Left cardiac atrium (tissue), 4 donors: ENCODE measurements around the gene KIAA1958. TPM values are rescaled to one million over a fixed set of nuclear protein-coding genes. Genes with fewer than 3 reads are reported as not detected.
"Not testable (repeated sequence)": the region's sequence is repeated elsewhere in the genome, so short reads cannot be mapped to it uniquely, and the experiment has no call there.

Source experiments
- ATAC-seq, 2 donors: fragments of 200-7000 bp; cut with Tn5 transposase; one replicate each; pipeline ENCODE4 v1.9.1; 2020; ENCODE audit warnings: mild to moderate bottlenecking in 2 of 2, moderate library complexity in 2 of 2
- DNase-seq: peaks from one replicate; pipeline ENCODE4 v3.0.0-alpha.2; 2020
- intact Hi-C, 2 donors: fragments of 100-400 bp; cut with DNase I; formaldehyde crosslinking; loops; one replicate each; pipeline versions ENCODE4 v1.14.1 to v1.15.1; 2022 to 2023
- total RNA-seq, 2 donors: library from RNA; stranded (reverse); fragmentation: NEBNext Ultra II Directional; extraction: Animal tissue kit (Norgen Biotek cat#: 25700); gene quantifications; one replicate each; pipeline ENCODE4 v1.2.1, GENCODE V29; 2021
- donor health status: DM: no; HTN: yes; CAD: no.
- donor health status: DM: no; HTN: yes; CAD: no; lungs with severe emphysema.
- donor health status: DM: yes; HTN: yes; CAD: no.
- donor health status: Dilated cardiomyopathy.

The KIAA1958 gene
- total RNA-seq, 2 donors from 2014 or later: 3.3 to 3.6 TPM

DNA sequence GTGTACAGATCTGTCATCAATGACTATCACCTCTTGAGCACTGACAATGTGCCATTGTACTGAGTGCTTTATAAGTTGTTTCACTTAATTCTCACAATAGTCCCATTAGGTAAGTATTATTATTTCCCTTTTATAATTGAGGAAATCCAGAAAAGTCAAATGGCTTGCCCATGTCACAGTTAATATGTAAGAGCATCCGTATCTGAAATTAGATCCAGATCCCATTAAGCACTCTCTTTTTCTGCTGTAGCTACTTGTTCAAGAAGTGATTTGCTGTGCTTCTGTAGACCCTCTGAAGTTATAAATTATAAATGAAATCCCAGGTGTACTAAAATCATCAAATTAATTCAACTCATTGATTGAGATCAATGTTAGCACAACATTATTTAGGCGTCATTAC is 136.6 kb downstream of the KIAA1958 start:
- intact Hi-C loops: no loop called here
- ATAC-seq: no peak

DNA sequence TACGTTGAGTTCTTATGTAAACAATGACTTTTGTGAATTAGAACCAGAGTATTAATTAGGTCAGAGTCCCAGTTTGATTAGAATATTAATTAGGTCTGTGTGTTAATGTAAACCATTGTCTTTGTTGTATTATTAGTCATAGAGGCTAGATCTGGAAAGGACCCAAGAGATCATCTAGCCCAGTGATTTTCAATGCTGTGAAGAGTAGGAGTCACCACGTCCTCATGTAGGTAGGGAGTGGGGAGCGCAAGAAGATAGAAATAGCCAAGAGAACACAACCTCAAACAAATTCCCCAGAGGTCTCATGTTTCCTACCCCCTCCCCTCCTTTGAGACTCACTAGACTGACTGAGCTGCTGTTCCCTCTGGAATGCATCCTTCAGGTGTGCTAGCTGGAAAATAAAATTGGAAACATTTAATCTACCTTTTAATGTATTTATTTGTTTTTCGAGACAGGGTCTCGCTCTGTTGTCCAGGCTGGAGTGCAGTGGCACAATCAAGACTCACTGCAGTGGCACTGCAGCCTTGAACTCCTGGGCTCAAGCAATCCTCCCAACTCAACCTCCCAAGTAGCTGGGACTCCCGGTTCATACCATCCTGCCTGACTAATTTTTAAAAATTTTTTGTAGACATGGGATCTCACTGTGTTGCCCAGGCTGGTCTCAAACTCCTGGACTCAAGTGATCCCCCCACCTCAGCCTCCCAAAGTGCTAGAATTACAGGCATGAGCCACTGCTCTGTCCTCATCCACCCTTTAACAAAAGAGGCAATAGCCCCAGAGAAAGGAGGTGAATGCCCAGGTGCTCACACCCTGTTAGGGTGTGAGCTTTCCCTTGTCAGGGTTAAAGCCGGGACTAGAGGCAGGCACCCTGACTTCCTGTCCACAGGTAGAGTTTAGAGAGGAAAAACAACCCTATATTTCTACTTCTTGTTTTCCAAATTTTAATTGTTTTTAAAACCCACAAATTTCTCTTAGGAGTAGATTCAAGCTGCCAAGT is 138.4 kb downstream of the KIAA1958 start:
- ATAC-seq: no peak
- intact Hi-C loops: no loop called here
- no peak for DNase-seq

More for the DNA sequence above, 136.6 kb downstream of the KIAA1958 start:
- no peak for DNase-seq

DNA sequence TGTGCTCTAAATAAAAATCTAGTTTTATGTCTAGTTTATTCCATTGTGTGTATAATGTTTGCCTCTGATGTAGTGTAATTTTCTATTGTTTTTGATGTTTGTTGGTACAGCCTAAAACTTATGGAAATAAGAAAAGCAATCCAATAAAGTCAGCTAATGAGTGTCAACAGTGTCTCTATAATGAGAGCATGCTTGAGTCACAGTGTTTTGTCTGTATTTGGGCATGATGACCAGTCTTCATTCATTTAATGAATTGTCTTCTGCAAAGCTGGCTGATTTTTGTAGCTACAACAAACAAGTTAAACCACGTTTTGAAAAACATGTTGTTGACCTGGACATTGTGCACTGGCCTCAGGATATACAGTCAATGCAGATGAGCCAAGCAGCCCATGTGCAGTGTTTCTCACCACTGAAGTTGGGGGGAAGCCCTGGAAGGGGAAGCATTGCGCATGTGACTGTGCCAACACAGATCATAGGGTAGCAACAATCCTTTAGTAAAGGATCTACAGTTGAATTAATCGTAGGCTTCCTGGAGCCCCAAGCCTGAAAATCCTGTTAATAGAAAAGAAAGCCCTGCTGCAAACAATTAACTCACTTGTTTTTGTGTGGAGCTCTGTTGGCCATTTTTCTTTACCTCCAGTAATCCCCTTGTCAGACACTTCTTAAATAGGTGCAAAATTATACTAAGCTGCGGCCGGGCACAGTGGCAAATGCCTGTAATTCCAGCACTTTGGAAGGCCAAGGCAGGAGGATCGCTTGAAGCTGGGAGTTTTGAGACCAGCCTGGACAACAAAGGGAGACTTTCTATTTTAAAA is 143.3 kb downstream of the KIAA1958 start:
- DNase-seq (no peak), ATAC-seq (no peak)
- intact Hi-C loops: no loop called here

DNA sequence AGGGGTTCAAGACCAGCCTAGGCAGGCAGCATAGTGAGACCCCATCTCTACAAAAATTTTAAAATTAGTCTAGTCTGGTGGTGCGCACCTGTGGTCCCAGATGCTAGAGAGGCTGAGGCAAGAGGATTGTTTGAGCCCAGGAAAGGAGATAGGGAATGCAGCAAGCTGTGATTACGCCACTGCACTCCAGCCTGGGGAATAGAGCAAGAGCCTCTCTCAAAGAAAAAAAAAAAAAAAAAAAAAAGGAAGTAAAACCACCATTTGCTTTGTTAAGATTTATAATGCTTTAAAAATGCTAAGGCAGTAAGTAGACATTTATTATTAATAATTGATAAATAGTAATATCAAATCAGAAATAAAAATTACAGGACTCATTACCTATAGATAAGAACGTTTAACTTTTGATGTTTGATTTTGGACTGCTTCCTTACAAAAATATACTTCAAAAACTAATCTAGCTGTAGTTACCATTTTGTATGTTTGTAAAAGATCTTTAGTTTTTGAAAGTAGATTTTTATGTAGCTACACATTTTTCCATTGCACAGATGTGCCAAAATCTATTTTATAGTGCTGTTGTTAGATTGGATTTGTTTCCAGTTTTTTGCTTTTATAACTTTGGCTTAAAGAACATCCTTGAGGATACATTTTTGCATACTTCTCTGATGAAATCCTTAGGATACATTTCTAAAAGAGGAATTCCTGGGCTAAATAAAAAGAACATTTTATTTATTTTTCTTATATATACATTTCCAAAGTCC is 144.9 kb downstream of the KIAA1958 start:
- no peak for DNase-seq
- ATAC-seq: no peak
- intact Hi-C loops: no loop called here

DNA sequence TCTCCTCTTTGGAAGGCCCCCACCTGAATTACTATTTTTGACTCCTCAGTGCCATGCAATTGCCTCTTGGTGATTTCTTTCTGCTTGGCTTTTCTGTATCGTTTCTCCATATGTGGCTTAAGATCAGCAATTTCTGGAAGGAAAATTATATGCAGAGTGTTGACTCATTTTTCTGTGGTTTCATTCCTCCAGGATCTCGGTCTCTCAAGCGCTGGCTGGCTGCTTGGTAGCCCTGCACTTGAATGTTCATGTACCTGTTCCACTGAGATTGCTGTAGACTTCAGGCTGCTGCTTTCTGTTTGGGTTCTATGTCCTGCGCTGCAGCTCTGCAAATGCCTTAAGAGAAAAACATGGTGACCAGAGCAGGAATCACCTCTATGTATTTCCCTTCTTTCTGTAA is 153.7 kb downstream of the KIAA1958 start:
- DNase-seq: no peak
- intact Hi-C loops: no loop called here
- ATAC-seq: no peak

DNA sequence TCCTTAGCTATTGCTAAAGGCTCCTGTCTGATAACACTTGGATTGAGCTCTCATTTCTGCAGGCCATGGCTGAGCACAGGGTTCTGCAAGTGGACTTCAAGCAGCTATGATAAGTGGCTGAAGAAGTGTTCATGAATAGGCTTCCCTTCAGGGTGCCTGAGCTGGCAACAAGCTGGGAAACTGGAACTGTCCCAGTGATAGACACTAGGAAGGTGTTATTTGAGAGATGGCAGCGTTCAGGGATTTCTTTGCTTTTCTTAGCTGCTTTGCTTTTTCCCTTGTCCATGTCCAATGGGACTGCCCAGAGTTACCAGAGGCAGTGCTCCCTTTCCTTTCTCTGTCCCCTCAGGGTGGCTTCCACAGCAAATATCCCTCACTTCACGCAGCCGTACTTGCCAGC is 155.5 kb downstream of the KIAA1958 start:
- DNase-seq (no peak), ATAC-seq (peak; percentile 72 to 95)
- intact Hi-C loops: no loop called here

DNA sequence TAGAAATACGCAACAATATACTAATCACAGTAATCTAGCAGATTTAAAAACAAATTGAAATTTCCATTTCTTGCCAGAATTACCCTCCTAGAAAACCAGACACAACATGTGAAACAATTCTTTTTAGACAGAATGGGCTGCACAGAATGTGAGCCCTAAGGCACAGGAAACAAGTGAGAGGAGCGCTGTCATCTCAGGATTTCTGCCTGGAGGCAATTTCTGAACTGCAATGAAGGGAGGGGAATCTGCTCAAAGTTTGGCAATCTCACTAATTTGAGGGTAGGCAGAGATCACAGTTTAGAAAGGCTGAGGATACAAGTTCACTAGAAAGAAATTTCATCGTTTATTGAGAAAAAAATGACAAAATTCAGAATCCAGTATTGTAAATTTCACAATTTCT is 161.0 kb downstream of the KIAA1958 start:
- intact Hi-C loops: no loop called here
- ATAC-seq (no peak), DNase-seq (no peak)

DNA sequence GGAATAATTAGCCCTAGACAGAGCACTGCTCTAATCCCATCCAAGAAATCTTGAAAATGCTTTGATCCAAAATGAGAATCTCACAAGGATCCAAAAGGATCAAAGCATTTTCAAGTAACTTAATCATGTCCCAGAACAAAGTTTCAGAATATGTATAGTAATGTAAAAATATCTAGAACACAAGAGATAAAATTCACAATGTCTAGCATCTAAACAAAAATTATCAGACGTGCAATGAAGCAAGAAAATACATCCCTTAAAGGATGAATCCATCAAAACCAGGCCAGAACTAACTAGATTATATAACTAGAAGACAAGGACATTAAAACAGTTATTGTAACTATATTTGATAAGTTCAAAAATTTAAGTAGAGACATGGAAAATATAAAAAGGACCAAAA is 162.0 kb downstream of the KIAA1958 start:
- intact Hi-C loops: no loop called here
- no peak for ATAC-seq
- no peak for DNase-seq

DNA sequence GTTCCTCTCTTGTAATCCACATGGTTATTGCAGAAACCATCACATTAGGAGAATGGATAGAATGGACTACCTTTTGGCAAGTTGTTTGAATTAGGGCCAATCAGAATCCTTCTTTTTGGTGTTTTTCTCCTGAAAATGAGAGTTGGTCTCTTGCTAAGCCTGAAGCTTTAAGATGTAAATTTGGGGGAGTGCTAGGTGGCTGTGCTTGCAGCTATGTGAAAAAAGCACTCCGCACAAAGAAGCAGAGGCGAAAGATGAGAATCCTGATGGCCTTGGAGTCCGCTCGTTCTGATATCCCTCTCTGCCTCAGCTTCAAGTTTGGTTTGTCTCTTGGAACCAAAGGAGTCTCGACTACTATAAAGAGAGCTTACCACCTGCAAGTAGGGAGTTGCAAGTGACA is 167.7 kb downstream of the KIAA1958 start:
- DNase-seq (no peak), ATAC-seq (no peak)
- intact Hi-C loops: no loop called here

DNA sequence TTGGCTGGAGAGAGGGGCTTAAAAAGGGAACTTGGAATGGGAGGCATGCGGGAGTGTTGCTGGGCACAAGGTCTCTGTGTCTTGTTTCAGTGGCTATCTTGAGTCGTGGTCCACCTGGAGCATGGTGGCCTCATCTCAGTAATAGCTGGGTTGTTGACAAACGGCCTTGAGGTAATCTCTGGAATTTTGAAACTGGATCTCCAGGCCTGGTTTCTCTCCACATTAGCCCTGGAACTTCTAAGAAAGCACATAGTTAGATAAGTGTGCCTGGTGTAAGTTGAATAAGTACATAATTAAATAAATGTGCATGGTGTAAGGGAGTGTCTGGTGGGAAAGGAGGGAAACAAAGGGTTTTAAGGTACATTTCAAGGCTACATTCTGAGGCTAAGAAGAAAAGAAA is 169.0 kb downstream of the KIAA1958 start:
- intact Hi-C loops: no loop called here
- DNase-seq (no peak), ATAC-seq (no peak)

DNA sequence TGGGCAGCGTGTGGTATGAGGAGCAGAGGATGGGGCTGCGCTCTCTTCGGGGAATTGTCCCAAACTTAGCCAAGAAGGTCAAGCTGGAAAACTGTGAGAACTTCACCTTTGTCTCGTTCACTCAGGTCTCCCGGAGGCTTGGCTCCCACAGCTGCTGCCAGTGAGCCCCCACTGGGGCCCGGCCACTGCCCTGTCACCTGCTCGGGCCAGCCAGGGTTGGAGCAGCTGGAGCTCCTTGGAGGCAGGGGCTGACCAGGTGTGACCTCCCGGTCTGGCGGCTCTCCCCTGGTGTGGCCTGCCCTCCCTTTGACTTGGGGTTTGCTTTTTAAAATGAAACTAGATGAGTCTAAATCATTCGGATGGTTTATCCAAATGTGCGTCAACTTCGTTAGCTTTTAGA is 173.3 kb downstream of the KIAA1958 start:
- intact Hi-C loops: no loop called here
- DNase-seq (no peak), ATAC-seq (no peak)

DNA sequence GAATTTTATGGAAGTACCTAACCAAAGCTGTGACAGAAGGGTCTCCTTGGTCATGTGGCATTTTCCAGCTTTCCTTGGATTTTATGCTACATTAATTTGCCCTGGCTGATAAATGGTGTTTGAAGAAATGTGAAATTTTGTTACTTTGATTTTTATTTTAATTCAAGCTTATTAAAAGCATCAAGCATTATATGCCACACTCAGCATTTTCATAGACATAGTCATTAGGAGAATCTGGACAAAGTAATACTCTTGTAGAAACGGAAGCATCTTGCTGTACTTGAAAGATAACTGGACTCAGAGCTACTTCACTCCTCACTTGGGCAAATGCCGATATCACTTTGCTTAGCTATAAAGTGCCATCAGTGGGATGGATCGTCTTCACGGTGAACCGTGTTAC is 177.1 kb downstream of the KIAA1958 start:
- ATAC-seq (no peak), DNase-seq (no peak)
- intact Hi-C loops: no loop called here

DNA sequence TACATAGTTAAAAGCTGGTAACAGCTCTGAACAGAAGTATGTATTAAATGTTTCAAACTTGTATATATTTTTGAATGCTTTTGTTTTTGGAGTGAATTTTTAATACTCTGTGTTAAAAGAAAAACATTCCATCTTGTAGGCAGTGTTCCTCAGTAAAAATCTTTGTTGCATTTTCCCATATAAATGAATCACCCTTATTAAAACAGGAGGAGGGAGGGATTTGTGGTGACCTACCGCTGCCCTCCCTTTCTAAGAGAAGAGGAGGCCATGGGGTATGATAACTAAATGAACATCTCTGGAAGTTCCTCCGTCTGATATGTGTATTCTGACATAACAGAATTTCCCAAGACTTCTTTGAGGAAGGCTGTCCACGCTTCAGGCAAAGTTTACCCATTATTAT is 177.9 kb downstream of the KIAA1958 start:
- ATAC-seq (no peak), DNase-seq (no peak)
- intact Hi-C loops: no loop called here

DNA sequence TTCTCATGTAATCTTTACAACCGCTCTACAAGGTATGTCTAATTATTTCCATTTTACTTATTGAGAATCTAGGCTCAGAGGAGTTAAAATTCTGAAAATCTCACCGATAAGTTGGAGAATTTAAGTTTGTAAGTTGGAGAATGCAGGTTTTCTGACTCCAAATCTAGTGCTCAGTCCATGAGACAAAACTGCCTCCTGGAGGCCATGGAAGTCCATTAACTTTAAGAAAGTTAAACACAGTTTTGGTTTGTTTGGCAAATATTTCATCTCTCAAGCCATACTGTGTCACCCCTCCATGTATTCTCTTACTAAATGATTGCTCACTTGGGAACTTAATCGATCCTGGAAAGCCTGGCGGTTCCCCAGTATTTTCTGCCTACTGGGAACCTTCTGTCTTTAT is 178.7 kb downstream of the KIAA1958 start:
- ATAC-seq: no peak
- intact Hi-C loops: no loop called here
- no peak for DNase-seq

DNA sequence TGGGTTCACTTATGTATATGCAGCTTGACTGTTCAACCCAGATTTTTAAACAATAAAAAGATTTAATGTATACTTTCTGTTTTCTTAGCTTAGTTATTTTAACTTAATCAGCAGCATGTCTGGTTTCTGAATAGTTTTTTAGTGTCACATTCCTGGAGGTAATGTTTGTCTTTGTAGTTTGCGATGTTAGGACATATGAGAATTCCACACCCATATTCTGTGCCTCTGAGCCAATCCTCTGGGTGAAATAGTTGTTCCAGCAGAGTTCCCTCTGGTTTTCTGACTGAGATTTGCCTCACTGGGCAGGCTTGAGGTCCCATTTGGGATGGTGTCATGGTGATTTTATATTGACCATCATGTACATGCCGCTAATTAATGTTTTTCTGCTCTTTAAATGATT is 182.7 kb downstream of the KIAA1958 start:
- ATAC-seq: no peak
- intact Hi-C loops: no loop called here
- no peak for DNase-seq

DNA sequence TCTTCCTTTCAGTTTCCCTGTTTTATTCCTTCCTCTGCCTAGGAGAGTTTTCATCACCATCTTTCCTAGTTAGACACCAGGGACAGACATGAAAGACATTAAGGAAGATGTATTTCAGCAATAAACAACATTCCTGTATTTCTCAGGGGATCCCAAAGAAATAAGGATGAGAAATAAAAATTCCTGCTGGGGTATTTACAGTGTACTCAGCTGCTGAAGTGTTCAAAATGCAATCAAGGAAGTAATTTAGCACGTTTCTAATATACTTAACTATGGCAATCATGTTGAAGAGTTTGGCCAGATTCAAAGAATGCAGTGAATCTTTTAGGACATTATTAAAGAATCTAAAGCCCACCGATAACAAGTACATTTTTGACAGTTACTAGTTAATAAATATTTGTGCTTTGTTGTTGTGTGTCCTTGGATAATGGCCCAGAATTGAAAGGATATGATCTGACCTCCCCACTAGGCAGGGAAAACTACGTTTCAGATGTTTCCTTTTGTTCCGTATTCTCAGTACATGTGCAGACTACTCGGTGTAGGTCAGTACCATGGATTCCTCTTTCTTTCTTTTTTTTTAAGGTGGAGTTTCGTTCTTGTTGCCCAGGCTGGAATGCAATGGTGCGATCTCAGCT is 184.5 kb downstream of the KIAA1958 start:
- DNase-seq (no peak), ATAC-seq (no peak)
- intact Hi-C loops: no loop called here

DNA sequence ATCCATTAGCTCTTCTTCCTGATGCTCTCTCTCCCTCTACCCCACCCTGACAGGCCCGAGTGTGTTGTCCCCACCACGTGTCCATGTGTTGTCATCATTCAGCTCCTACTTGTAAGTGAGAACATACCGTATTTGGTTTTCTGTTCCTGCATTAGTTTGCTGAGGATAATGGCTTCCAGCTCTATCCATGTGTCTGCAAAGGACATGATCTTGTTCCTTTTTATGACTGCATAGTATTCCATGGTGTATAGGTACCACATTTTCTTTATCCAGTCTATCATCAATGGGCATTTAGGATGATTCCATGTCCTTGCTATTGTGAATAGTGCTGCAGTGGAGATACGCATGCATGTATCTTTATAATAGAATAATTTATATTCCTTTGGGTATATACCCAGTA is 186.6 kb downstream of the KIAA1958 start:
- intact Hi-C loops, DNase-seq, ATAC-seq: not testable (repeated sequence)

DNA sequence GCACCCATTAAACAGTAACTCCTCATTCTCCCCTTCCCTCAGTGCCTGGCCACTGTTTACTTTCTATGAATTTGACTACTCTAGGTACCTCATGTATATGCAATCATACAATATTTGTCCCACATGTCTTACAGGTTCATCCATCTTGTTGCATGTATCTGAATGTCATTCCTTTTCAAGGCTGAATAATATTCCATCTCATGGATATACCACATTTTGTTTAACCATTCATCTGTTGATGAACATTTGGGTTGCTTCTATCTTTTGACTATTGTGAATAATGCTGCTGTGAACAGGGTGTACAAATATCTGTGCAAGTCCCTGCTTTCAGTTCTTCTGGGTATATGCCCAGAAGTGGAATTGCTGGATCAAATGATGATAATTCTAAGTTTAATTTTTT is 190.4 kb downstream of the KIAA1958 start:
- DNase-seq: no peak
- ATAC-seq: no peak
- intact Hi-C loops: no loop called here

DNA sequence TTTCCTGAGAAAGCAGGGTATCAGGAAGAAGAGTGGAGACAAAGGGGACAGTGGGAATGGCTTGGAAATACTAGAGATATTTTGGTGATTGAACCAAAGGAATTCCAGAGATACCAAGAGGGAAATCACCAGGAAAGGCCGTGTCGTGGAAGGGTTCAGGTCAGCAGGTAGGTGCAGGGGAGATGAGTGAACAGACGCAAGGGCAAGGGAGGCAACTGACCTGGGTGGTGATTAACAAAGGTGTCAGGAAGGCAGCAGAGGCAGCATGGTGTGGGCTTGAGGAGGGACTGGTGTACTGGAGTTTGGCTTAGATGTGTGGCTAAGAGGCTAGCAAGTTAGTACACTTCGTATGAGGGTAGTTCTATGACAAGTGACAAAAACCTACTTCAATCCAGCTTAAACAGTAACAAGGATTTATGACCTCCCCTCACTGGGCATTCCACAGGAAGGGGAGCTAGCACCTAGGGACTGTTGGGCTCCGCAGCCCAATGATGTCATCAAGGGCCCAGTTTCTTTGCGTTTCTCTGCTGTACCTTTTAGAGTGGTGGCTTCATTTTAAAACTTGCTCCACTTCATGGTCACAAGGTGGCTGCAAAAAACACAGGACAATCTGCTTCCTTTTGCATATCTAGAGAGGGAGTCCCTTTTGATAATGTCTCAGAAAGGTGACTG is 194.2 kb downstream of the KIAA1958 start:
- ATAC-seq: no peak
- intact Hi-C loops: no loop called here
- no peak for DNase-seq
